HG03378 (cell line): Measurements from ENCODE around the gene PLPP1.

Experiments
- ATAC-seq: cut with Tn5 transposase; IDR thresholded peaks from one replicate; pipeline ENCODE4 v1.9.1; 2021; ENCODE audit warnings: mild to moderate bottlenecking, moderate library complexity; ENCODE audit not compliant: unreplicated experiment

PLPP1 gene

DNA sequence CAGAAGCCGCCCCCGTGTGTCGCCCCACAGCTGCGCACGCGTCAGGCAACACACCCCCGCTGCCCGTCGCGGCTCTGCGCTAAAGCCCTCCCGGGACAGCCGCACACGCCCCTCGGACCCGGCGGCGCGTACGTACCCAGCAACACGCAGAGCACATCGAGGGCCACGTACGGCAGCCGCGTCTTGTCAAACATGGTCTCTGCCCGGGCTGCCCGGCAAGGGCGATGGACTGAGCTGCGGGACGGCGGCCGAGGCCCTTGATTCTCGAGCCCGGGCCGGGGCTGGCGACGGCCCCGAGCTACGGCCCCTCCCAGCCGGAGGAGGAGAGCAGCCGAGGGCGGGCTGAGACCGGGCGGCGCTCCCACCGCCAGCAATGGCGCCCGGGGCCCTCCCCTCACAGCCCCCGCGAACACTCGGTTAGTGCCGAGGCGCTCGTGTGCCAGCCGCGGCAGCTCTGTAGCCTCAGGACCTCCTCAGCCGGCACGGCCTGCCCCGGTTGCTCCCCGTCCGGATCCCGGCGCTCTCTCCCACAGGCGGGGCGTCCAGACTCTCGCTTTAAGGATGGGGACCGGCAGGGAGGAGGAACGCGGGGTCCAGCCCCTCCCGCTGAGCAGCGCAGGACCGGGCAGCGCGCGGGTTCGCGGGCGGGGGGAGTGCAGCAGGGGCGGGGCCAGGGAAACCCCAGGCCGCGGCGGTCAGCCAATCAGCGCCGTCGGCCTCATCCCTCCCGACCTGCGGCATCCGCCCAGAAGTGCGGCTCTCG, at the start of gene PLPP1:
TSS of gene PLPP1 (minus strand) at position 529 of the 763 bp plus-strand sequence. CDS start at position 194, 335 bp downstream.
- ATAC-seq, result peak; percentile 60

GRCh38 chr5:55583578-55583977, 48.8 kb upstream of the PLPP1 start:
- no peak for ATAC-seq

- no peak for ATAC-seq
These were observed 47.5 kb upstream of the PLPP1 start for GRCh38 chr5:55582256-55582655.

DNA sequence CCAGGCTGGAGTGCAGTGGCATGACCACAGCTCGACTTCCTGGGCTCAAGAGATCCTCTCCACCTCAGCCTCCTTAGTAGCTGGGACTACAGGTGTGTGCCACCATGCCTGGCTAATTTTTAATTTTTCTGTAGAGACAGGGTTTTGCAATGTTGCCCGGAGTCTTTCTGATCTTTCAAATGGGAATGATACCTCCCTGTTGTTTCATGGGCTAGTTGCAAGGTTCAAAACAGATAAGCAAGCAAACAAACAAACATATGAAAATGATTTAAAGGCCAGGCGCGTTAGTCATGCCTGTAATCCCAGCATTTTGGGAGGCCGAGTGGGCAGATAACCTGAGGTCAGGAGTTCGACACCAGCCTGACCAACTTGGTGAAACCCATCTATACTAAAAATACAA, 45.3 kb upstream of the PLPP1 start:
- no peak for ATAC-seq

- ATAC-seq, result no peak
These were observed 44.0 kb upstream of the PLPP1 start for GRCh38 chr5:55578771-55579170.

DNA sequence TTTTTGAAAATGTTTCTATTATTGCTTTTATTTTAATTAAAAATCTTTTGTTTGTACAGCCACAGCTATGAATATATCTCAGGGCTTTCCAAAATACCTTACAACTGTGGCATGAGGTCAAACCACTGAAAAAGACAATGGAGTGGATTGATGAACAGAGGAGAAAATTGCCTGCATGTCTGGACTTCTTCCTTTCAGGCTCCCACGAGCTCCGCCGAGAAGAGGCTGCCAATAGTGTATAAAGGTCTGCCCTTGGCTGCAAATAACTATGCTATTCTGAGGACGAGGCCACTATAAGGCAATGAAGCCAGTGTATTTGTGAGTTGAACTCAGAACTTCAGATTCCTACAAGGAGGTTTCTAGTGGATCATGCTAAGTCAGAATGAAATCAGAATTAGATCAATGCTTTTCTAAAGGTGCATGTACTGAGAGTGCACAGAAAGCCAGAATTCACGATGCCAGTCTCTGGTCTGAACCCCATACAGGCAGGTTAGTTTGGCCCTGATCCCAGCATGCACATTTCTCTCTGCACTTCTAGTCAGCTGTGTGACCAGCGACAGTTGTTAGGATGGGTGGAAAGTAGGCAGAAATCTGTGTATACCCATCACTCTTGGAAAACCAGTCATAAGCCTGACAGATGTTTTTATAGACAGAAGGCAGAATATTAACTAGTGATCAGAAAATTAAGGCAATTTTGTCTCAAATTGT, 42.7 kb upstream of the PLPP1 start:
- ATAC-seq, result no peak

DNA sequence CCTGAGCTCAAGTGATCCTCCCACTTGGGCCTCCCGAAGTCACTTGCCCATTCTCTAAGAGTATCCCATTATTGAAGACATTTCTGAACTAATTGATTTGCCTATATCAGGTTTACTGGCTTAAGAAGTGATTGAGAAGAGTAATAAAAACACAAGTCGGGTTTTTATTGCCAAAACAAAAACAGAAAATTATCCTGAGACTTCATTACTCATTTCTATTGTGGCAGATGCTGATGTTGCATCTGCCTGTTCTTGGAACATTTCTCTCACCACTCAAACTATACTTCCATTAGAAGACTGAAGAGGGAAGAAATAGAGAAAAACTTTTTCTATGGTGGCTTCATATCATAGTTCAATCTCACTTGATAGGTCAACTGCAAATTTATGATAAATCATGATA, 41.9 kb upstream of the PLPP1 start:
- no peak for ATAC-seq

DNA sequence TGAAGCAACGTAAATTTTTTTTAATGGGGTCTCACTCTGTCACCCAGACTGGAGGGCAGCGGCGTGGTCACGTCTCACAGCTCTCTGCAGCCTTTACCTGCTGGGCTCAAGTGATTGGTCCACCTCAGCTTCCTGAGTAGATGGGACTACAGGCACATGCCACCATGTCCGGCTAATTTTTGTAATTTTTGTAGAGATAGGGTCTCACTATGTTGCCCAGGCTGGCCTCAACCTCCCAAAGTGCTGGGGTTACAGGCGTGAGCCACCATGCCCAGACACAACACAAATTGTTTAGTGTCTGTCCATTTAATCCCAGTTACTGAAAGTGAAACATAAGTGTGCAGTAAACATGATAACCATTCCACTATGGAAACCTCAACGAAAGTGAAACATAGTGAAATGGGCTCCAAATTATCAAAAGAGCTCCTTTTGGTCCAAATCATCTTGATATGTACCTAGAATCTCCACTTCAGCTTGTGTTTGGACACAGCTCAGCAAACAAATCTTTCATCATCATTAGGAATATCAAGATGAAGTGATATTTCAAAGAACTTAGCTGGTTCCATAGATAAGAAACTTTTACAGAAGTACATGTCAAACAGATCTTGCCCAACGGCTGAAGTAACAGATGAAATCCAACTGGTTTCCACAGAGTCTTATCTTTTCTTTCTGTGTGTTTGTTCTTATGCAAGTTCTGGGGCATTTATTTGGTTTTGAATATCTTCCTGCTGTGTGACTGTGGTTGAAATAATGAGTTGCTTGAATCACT, 41.2 kb upstream of the PLPP1 start:
- no peak for ATAC-seq

- ATAC-seq, result no peak
These were observed 37.8 kb upstream of the PLPP1 start for GRCh38 chr5:55572600-55572999.

GRCh38 chr5:55572020-55572419, 37.3 kb upstream of the PLPP1 start:
- ATAC-seq, result no peak

DNA sequence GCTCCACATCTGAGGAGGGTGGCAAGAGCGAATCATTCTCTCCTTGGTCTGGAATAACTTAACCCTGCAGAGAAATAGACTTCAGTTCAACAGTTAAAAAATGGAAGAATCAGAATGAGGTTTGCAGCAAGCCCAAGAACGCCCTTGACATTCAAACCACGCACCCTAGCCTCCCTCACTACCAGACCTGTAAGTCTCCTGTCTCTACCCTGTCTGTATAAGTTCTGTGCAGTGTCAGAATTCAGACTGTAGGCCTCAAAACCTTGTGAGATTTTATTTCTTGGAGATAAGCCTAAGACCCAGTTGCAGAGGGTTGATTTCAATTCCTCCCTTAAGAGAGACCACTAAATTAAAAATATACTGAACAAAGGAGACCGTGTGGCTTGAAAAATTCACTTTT, 35.8 kb upstream of the PLPP1 start:
- ATAC-seq, result no peak

DNA sequence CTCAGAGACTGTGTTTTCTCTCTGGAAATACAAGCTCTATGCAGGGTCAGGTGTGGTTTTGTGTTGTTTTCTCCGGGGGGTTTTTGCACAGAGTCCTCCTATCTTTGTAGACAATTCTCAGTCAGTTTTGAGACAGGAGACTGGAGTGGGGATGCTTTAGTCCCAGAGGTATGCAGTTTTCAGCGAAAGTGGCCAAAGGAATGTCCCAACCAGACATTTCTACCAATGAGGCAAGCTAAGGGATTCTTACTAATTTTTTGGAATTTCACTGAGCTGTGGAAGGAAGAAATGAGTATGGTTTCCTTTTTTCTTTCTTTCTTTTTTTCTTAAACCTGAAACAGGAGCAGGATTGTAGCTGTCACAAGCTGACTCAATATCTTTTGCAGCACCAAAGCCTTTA, 35.3 kb upstream of the PLPP1 start:
- ATAC-seq, result no peak

DNA sequence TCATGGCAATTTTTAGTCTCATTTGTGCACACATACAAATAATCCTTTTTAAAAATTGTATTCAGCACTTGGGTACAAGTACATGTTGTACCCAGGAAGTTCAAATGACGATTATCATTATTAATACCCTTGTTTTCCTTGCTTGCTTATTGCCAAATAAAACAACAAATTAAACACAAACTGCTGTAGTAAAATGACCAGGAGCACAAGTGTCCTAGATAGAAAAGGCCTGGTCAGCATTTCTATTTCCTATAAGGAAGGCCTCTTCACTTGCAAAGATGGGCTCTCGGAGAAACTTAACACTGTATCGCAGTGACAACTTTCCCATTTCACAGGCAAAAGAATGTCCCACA, 34.7 kb upstream of the PLPP1 start:
- ATAC-seq, result no peak

DNA sequence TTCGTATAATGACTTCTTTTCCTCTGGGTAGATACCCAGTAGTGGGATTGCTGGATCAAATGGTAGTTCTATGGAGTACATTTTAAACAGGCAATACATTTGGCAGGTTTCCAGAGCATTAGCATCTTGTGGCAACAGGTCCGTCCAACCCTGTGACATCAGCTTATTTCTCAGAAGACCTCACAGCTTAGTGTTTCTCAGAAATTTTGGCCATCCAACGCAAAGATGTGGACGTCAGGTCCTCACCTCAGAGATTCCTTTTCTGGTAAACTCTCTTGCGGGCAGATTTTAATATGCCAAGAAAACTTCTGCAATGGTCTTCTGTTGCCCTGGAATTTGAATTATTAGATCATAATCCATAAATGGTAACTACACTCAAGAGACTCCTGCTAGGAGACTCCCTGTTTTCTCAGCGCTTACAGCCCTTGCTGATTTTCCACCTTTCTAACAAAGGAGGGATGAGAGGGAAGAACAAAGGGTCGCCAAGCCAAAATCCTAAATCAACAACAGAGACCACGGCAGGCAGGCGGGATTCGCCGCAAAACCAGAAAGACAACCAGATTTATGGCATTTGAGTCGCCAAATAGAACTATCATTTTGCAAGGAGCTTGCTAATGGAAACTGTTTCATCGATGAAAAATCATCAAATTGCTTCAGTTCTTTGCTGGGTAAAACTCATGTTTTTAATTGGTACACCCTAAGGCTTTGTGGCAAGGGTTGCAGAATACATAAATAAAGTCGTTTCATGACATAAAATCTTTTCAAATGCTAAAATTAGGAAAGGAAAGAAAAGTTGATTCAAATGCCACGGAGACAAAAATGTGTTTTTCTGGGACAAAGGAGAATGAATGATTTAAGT, 34.1 kb upstream of the PLPP1 start:
- ATAC-seq, result no peak

DNA sequence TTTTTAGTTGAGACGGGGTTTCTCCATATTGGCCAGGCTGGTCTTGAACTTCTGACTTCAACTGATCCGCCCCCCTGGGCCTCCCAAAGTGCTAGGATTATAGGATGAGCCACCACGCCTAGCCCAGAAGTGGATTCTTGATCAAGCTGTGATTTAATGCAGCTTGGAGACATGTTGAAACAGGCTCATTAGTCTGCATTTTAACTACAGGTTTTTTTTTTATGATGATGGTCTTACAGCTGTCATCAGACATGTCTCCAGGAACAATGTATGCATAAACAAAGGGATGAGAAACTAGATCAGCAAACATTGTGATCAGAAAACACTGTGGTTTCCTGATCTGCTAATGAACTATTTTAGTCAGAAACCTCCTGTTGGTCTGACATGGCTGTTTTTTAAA, 30.0 kb upstream of the PLPP1 start:
- peak; percentile 66 for ATAC-seq

DNA sequence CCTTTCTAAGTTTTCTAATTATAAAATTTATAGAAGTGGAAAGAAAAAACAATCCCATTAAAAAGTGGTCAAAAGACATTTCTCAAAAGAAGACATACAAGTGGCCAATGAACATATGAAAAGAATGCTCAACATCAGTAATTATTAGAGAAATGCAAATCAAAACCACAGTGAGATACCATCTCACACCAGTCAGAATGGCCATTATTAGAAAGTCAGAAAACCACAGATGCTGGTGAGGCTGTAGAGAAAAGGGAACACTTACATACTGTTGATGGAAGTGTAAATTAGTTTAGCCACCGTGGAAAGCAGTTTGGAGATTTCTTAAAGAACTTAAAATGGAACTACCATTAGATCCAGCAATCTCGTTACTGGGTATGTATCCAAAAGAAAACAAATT, 23.7 kb upstream of the PLPP1 start:
- no peak for ATAC-seq

DNA sequence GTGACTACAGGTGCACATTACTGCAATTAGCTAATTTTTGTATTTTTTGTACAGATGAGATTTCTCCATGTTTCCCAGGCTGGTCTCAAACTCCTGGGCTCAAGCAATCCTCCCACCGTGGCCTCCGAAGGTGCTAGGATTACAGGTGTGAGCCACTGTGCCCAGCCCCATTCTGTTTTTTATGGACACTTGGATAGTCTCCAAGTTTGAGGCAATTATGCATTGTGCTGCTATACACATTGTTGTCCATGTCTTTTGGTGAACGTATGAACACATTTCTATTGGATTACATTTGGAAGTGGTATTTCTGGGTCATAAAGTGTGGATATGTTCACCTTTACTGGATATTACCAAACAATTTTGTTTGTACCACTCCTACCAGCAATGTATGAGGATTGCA, 22.4 kb upstream of the PLPP1 start:
- ATAC-seq, result no peak

GRCh38 chr5:55554585-55555202, 19.9 kb upstream of the PLPP1 start:
- no peak for ATAC-seq

DNA sequence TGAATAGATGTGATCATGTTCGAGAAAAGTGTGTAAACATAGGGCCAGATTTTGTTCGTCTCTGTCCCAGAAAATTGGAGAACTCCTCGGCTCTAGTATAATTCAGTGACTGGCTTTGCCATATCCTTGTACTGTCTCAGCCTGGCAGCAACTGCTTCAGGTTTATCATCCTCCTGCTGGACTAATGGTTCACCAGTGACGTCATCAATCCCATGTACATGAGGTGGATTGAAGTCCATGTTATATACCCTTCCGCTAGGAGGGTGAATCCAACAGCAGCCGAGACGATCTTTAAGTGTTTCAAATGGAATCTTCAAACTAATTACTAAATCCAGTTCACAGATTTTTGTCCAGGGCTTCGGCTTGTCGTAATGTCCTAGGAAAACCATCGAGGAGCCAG, 17.1 kb upstream of the PLPP1 start:
- ATAC-seq, result no peak

DNA sequence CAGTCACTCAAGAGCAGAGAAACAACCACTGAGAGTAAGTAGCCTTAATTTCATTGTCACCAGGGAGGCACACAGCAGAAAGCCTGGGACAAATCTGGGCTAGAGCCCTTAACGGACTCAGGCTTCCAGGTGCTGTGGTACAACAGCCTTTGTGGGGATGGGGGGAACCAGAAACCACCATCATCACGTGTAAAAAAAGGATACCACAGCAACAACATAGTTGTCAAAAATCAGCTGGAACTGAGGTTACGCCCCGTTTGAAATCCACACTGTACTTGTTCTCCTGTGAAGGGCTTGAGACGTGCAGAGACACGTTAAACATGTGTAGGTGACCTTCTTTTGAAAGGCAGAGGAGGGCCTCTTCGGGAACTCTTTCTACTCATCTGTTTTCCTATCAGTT, 16.6 kb upstream of the PLPP1 start:
- ATAC-seq, result no peak

- ATAC-seq, result no peak
These were observed 13.0 kb upstream of the PLPP1 start for GRCh38 chr5:55547781-55548180.
